HG03097 (cell line): ENCODE measurements around the gene ZC3H18.
"Not testable (repeated sequence)": the region's sequence is repeated elsewhere in the genome, so short reads cannot be mapped to it uniquely, and the experiment has no call there.

Experiments used
- ATAC-seq: cut with Tn5 transposase; IDR thresholded peaks from one replicate; pipeline ENCODE4 v1.9.1; 2021; ENCODE audit not compliant: unreplicated experiment, low FRiP score

The ZC3H18 gene

DNA sequence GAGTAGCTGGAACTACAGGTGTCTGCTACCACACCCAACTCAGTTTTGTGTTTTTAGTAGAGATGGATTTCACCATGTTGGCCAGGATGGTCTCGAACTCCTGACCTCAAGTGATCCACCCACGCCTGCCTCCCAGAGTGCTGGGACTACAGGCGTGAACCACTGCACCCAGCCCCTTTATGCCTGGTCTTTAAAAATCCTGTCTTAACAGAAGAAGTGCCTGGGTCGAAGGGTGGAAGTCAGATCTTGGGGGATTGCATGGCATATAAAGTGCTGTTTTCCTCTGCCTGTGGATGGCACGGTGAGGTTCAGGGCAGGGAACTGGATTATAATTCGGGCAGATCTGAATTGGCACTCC is 30.3 kb downstream of the ZC3H18 start:
- ATAC-seq, result no peak

DNA sequence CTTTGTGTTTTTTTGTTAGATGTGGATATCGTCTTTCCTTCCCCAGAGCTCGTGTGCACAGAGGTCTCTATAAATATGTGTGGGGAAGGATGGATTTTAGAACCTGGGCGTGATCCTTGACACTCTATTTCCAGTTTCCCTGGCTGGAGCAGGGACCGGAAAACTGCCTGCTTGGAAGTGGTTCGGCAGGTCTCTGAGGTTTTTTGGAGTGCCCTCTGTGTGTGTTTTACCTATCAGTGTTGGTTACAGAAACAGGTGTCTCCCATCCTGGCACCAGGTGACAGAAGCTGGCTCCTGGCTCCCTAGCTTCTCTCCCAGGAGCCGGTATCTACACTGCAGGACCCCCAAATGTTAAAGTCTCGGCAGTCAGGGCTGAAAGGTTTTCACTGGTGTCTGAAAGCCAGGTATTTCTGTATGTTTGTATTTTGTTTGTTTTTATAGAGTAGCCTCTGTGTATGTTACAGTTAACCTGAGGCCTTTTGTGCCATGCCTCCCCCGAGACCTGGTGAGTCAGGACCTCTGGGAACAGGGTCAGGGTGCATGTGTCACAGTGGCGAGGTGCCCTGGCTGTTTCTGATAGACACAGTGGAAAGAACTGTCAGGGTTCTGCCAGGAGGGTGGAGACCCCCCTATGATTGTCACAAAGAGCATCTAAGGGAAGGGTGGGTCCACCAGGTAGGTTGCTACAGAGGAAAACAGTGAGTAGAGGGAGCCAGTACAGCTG is 31.3 kb downstream of the ZC3H18 start:
- ATAC-seq, result no peak

DNA sequence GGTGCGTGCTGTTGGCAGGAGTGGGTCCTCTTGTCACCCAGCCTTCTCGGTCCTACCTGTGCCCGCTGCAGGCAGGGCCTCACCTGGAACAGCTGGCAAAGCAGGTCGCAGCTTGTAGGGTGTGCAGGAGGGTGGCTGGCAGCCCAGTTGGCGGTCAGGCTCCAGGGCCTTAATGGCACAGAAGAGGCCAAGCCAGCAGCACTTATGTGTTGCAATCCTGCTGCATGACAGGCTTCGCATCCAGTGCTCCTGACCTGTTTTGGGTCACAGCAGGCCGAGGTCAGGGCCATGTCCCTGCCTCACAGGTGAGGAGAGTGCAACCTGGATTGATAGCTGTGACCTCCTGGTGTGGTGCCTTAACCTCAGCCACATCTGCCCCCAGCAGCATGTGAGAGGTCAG is 31.9 kb downstream of the ZC3H18 start:
- no peak for ATAC-seq

DNA sequence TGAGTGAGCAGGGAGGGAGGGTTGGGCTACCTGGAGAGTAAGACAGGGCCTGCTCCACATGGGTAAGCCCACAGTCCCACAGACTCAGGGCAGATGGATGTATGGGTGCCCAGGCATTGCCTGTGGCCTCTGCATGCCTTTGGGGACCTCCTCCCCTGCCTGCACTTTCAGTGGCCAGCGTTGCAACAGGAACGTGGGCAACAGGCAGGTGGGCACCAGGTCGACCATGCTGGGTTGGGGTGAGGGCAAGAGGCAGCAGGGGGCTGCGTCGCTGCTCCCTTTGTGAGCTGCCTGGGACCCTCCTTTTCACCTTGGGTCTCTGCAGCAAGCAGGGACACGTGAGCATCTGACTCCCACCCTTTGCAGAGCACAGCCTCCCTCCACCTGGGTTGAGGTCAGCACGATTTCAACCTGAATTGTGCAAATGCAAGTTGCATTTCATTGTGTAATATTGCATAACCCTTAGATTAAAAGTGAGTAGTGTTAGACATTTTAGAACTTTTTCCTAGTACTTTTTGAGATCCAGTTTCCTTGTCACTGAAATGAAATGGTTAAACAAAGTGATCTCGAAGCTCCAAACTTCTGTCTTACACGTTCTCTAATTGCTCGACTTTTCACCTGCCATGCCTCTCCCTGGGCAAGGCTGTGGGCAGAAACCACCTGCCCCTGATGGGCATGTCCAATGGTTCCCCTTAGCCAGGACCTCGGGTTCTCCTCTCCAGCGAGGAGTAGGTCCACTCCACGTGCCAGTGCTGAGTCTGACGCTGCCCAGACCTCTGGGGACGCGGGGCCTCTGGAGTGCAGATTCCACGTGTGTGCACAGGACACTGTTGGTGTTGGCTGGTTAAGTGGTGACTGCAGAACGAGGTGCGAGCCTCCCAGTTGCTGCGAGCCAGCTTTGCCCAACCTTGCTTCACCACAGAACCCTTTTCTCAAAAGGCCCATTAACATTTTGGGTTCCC is 35.3 kb downstream of the ZC3H18 start:
- no peak for ATAC-seq

DNA sequence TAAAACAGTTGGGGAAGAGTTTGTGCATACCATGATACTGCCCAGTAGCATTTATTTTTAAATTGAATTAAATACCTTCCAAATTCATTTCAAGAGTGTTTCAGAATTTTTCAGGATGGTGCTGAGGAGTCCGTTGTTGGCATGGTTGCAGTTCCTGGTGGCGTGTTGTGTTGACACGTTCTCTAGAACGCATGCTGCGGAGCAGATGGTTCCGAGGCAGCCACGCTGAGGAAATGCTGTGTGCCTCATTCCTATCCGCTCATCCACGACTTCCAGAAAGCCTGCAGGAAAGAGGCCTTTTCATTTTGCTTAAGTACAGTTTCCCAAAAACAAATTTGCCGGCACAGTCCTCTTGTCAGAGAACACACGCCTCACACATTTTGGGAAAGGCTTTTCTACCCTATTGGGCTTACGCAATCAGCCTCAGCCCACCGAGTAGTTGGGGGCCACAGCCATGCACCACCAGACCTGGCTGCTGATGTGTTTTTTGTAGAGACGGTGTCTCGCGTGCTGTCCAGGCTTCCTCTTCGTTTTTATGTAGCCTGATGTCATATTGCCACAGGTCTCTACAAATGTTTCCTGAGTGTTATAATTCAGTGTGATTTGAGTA is 36.0 kb downstream of the ZC3H18 start:
- no peak for ATAC-seq

DNA sequence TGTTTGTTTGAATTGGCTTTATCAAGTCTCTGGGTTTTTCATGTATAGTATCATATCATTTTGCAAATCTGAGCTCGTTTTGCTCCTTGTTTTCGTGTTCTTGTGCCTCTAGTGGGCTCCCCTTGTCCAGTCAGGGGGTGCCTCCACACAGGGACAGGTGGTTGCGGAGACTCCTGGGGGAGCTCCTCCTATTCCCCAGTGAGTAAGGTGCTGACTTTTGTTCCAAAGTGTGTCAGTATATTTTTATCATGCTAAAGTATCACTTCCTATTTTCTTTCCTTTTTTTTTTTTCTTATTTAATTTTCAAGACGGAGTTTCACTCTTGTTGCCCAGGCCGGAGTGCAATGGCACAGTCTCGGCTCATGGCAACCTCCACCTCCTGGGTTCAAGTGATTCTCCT is 37.9 kb downstream of the ZC3H18 start:
- no peak for ATAC-seq

DNA sequence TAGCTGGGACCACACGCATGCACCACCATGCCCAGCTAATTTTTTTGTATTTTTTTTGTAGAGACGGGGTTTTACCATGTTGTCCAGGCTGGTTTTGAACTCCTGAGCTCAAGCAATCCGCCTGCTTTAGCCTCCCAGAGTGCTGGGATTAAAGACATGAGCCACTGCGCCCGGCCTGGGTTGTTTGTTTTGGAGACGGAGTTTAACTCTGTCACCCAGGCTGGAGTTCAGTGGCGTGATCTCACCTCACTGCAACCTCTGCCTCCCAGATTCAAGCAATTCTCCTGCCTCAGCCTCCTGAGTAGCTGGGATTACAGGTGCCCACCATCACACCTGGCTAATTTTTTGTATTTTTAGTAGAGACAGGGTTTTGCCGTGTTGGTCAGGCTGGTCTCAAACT is 39.2 kb downstream of the ZC3H18 start:
- not testable (repeated sequence) for ATAC-seq

DNA sequence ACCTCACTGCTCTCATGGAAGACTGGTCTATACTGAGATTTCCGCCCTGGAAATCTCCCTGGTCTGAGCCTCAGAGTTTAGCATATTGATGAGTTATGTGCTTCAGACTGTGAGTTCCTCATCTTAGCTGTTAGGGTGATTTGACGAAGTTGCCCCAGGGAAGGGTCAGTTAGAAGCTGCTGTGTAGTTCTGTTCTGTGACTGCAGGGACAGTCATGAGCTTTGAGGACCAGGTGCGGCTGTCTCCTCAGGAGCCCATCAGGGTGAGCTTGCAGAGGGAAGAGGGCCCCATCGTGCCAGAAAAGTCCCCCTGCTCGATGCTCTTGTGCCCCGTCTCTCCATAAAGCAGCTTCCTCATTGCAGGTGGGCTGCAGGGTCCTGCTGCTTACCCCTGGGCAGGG is 39.9 kb downstream of the ZC3H18 start:
- ATAC-seq, result no peak

DNA sequence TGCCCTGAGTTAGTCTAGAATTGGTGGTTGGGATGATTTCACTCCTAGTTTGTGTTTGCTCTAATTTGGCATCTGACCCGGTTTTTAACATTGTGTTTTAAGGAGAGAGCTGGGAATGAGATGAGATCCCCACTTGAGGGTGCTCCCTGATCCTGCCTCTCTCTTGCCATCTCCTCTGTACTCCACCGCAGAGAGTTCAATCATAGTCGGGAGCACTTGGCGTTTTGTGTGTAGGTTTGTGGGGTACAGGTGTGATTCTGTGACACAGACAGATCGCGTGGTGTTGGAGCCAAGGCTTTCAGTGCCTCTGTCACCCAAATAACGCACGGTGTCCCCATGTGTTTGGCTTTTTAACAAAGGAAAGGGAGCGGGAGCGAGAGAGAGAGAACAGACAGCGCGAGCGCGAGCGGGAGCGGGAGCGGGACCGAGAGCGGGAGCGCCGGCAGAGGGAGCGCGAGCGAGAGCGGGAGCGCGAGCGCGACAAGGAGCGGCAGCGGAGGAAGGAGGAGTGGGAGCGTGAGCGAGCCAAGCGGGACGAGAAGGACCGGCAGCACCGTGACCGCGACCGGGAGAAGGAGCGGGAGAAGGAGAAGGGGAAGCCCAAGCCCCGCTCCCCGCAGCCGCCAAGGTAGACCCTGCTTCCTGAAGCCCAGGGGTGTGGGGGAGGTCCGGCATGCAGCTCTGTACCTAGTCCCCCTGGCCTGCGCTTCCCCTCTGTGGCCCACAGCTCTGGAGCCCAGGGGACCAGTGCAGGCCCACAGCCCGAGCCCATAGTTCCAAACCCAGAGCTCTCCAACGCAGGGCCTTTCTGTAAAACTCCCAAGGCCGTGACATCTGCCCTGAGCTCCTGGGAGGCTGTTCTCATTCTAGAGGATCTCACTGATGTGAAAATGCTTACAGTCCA is 41.0 kb downstream of the ZC3H18 start:
- no peak for ATAC-seq

DNA sequence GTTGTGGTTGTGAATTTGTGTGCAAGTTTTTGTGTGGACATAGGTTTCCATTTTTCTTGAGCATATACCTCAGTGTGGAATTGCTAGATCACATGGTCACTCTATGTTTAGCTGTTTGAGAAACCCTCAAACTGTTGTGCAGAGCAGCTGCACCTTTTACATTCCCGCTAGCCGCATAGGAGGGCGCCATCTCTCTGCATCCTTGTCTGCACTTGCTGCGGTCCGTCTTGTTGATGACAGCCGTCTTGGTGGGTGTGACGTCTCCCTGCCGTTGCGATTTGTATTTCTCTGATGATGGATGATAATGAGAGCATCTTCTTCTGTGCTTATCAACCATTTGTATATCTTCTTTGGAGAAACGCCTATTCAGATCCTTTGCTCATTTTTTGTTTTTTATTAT is 43.1 kb downstream of the ZC3H18 start:
- ATAC-seq, result no peak

DNA sequence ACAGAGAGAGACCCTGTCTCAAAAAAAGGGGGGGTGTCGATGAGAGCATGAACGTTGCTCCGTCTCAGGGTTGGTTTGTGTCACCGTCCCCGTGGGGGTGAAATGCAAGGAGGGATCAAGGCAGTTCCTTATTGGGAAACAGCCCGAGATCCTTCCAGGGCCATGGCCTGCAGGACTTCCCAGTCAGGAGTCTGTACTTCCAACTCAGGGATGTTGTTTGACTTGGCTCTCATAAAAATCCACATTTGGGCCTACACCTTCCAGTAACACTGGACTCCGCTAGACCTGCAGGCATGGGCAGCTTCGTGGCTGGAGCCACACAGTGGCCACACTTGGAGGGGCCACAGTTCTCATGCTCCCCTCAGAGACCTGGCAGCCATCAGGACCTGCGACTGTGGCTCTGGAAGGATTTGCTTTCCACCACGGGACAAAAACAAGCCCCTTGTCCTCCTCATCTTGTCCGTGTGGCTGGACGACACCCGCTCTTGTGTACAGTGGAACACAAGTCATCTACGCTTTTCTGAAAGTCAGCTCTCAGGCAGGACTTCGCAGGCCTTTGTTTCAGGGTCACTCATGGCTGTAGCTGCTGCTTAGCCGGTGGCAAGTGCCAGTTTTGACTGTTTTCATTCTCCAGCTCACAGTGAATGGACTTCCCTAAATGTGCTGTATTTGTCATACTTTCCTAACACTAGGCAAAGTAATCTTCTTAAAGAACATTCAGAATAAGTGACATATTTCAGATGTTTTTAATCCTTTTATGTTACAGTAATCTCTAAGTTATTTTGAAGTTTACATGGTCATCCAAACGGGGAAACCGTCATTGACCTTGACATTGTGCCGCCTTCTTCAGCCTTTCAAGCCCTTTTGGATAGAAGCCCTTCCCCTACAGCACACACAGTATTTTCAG is 44.0 kb downstream of the ZC3H18 start:
- ATAC-seq, result no peak

DNA sequence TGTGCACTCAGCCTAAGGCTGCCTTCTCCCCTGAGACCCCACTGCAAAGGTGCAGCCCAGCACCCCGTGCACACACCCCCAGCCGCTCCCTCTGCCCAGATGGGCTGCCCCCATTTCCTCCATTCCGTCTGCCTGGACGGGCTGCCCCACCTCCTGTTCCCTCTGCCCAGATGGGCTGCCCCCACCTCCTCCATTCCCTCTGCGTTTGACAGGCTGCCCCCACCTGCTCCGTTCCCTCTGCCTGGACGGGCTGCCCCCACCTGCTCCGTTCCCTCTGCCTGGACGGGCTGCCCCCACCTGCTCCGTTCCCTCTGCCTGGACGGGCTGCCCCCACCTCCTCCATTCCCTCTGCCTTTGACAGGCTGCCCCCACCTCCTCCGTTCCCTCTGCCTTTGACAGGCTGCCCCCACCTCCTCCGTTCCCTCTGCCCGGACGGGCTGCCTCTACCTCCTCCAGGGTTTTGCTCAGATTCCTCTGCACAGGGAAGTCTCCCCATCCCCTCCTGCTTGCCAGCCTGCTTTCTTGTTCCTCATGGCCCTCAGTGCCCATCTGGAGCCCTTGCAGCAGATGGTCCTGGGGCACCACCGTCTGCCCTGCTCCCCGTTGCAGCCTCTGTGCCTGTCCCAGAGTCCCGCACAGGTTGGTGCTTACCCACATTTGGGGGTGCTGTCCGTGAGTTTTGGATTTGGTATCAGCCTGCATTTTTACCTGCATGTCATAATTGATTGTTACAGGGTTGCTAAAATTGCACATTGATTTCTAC is 44.8 kb downstream of the ZC3H18 start:
- ATAC-seq, result no peak

DNA sequence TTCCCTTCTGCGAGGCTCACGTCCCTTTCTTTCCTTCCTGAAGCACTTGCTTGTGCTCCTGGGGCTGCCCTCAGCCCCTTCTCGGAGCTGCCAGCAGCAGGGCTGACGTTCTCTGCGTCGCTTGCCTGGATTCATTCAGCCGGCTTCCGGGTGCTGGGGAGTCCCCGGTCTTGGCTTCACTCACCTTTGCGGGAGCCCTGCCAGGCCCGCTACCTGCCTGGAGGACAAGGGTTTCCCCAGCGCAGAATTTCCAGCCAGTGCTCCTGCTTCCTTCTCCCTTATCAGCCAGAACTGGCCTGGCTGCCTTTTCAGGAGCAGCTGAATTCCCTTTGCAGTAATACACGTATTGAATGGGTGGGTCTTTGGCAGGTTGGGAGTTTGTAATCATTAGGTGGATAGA is 46.1 kb downstream of the ZC3H18 start:
- no peak for ATAC-seq

DNA sequence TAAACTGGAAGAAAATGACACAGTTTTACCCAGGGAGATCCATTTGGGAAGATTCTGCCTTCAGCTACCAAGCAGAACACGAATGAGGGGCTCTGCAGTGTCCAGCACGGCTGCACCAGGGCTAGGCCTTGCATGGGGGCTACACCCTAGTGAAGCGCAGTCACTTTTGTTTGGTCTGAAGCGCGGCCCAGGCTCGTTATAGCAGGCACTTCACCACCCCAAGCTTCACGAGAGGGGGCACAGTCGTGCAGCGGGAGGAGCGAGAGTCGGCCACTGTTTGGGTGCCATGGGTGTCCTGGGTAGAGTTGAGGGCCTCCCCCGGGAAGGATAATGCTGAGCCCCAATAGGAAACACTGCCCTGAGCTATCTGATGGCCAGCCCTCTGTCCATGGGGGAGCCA is 46.5 kb downstream of the ZC3H18 start:
- no peak for ATAC-seq

DNA sequence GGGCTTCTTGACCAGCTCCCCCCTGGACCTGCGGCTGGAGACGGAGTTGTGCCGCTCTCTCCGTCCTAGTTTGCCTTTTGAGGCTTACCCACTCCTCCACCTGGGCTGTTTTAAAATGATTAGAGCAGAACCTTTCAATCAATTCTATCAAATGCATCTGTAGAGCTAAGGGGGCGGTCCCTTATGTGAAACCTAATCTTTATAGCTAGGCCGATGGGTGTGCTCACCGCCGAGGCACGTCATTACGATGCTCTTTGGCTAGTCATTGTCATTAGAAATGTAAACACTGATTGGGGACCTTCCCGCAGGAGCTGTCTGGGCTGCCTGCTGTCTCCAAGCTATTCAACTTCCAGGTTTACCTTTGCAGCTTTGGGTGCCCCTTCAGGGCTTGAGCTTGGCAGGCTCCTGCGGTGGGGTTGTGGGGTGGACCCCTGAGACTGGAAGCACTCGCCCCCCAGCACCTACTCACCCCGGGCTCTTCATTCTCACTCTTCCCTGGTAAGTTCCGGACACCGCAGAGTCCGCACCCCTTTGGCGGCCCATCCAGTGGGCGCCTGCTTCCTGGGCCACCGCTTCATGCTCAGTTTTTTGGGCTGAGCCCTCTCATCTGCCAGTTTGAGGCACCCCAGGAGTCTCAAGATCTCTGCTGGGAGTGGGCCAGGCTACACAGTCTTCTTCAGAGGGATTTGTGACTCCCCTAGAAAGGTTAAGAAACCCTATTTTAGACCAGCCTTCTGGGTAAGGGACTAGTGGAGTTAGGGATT is 47.2 kb downstream of the ZC3H18 start:
- no peak for ATAC-seq

DNA sequence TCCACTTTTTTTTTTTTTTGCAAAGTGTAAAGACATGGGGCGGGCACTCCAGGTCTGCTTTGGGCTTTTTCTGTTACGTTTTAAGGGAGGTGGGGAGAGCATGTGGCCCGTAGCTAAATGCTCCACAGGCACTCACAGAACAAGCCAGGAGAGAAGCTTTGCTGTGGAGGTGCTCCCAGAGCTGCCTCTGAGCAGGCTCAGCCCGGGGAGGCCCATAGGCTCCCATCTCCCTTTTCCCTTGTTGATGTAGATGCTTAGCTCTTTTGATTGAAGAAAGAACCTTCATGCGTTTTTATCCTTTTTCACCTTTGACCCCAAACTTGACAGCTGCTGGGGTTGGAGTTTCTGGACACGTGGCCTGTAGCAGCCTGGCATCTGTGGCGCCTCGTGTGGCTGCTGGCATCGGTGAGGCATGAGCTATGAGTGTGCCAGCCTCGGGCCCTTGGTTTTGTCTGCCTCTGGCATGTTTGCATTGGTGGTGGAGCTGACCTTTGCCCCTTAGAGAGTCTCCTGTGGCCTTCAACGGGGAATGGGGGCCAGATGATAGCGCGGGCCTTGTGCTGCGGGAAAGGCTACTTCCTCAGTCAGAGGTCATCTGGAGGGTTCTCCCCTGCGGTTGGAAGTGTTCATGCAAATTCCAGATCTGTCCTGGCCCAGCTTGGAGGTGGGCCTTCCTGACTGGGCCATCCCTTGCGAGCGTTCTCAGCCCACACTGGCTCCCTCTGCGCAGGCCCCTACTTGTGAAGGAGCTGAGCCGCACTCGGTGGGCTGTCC is 48.2 kb downstream of the ZC3H18 start:
- ATAC-seq, result no peak

DNA sequence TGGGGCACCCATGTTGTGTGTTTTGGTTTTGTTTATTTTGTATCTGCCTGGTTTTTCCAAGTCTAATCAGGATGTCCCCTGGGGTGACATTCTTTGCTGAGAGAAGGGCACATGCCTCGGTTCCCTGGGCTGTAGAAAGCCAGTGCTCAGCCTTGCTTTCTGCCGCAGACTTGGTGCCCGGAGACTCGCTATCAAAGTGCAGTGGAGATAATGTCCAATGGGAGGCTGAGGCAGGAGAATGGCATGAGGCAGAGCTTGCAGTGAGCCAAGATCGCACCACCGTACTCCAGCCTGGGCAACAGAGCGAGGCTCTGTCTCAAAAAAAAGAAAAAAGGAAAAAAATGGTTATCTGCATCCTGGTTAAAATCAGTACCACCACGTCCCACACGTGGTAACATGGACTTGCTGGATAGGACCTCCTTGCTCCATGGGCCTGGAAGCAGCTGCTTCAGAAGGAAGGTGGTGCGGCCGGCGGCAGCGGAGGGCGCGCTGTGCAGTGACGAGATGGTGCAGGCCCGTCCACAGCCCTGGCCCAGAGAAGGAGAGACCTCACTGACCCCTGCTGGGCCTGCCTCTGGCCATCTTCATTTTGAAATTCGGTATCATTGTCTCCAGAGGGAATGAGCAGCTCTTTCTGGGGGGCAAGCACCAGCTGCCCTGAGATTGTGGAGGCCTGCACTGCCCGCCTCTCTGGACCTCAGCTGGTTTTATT is 48.9 kb downstream of the ZC3H18 start:
- ATAC-seq, result no peak
